K562 (cell line): ENCODE results near the gene ETV3L. TPM values are rescaled to one million over a fixed set of nuclear protein-coding genes. Genes with fewer than 3 reads are reported as not detected.

ENCODE experiments used
- BRF1 ChIP-seq: IDR thresholded peaks from 3 replicates; pipeline ENCODE4 v1.6.1; 2011; ENCODE audit warnings: borderline replicate concordance, mild to moderate bottlenecking; ENCODE audit not compliant: insufficient read length; ENCODE audit errors: extremely low read depth
- CHD4 ChIP-seq: fragments of 200-600 bp; sonication (generic); IDR thresholded peaks from 3 replicates; pipeline ENCODE4 v1.6.1; 2012; ENCODE audit warnings: low read depth, mild to moderate bottlenecking, mixed read lengths, low read length, inconsistent platforms; ENCODE audit not compliant: insufficient read depth, insufficient replicate concordance, poor library complexity, severe bottlenecking
- FOSL1 ChIP-seq: fragments of 200-800 bp; sonication (Bioruptor generic); conservative IDR thresholded peaks from 2 replicates; pipeline ENCODE4 v1.6.1; 2016; ENCODE audit warnings: missing genetic modification characterization, missing compliant biosample characterization
- GATAD2B ChIP-seq: fragments of 450-650 bp; IDR thresholded peaks from 2 replicates; pipeline ENCODE4 v1.6.1; 2017; ENCODE audit warnings: mild to moderate bottlenecking, borderline replicate concordance
- HDAC2 ChIP-seq: fragments of 450-650 bp; IDR thresholded peaks from 2 replicates; pipeline ENCODE4 v1.6.1; 2016; ENCODE audit warnings: mild to moderate bottlenecking
- IFI16 ChIP-seq: fragments of 250-450 bp; sonication (Bioruptor Pico); IDR thresholded peaks from 2 replicates; pipeline ENCODE4 v2.1.2; 2022; ENCODE audit warnings: mild to moderate bottlenecking, inconsistent platforms
- KAT7 ChIP-seq: sonication (generic); formaldehyde crosslinking; IDR thresholded peaks from 2 replicates; pipeline ENCODE4 v1.8.0; 2022; ENCODE audit warnings: missing genetic modification reagents, mild to moderate bottlenecking, borderline replicate concordance
- KLF10 ChIP-seq: fragments of 250-450 bp; sonication (Bioruptor Pico); IDR thresholded peaks from 2 replicates; pipeline ENCODE4 v1.6.1; 2021; ENCODE audit warnings: matching md5 sums
- MCM7 ChIP-seq, 2 experiments: fragments of 450-650 bp; IDR thresholded peaks; 2 replicates each; pipeline ENCODE4 v1.6.1; 2016 to 2018
- NUFIP1 ChIP-seq: fragments of 450-650 bp; IDR thresholded peaks from 2 replicates; pipeline ENCODE4 v1.6.1; 2018; ENCODE audit not compliant: partially characterized antibody
- PTBP1 ChIP-seq: fragments of 200-400 bp; formaldehyde crosslinking; IDR thresholded peaks from 2 replicates; pipeline ENCODE4 v1.6.1; 2017; ENCODE audit warnings: low read depth, low read length
- PTTG1 ChIP-seq: fragments of 450-650 bp; IDR thresholded peaks from 2 replicates; pipeline ENCODE4 v1.6.1; 2016; ENCODE audit warnings: low read depth, mild to moderate bottlenecking, missing genetic modification characterization, missing compliant biosample characterization
- SREBF2 ChIP-seq: sonication (generic); formaldehyde crosslinking; IDR thresholded peaks from 2 replicates; pipeline ENCODE4 v1.4.0; 2020; ENCODE audit warnings: mild to moderate bottlenecking, missing genetic modification reagents
- TOE1 ChIP-seq, 2 experiments: fragments of 450-650 bp in 1 of 2; sonication (generic) in 1 of 2; formaldehyde crosslinking in 1 of 2; IDR thresholded peaks; 2 replicates each; pipeline versions ENCODE4 v1.7.1 to v1.8.0; 2016 to 2022; ENCODE audit warnings: borderline replicate concordance in 2 of 2, mild to moderate bottlenecking in 2 of 2, antibody characterized with exemption in 1 of 2, inconsistent platforms in 1 of 2, low read depth in 1 of 2, missing genetic modification reagents in 1 of 2, moderate library complexity in 1 of 2
- VEZF1 ChIP-seq: fragments of 200-800 bp; sonication (Bioruptor generic); IDR thresholded peaks from 2 replicates; pipeline ENCODE4 v1.6.1; 2017; ENCODE audit warnings: missing genetic modification characterization, missing compliant biosample characterization
- ZBTB17 ChIP-seq: fragments of 450-650 bp; formaldehyde crosslinking; IDR thresholded peaks from 2 replicates; pipeline ENCODE4 v1.4.0; 2020; ENCODE audit warnings: mild to moderate bottlenecking
- ZKSCAN1 ChIP-seq: fragments of 150-350 bp; IDR thresholded peaks from 2 replicates; pipeline ENCODE4 v1.6.1; 2016; ENCODE audit warnings: low read depth, low read length
- ZNF175 ChIP-seq: fragments of 200-800 bp; sonication (Bioruptor generic); IDR thresholded peaks from 2 replicates; pipeline ENCODE4 v1.6.1; 2016; ENCODE audit warnings: low read depth, mild to moderate bottlenecking, missing genetic modification characterization, missing compliant biosample characterization
- ZNF280A ChIP-seq: fragments of 450-650 bp; IDR thresholded peaks from 2 replicates; pipeline ENCODE4 v1.6.1; 2018; ENCODE audit warnings: mild to moderate bottlenecking, low read depth; ENCODE audit not compliant: partially characterized antibody
- ZNF311 ChIP-seq: fragments of 250-450 bp; sonication (Bioruptor Pico); IDR thresholded peaks from 2 replicates; pipeline ENCODE4 v1.4.0; 2020; ENCODE audit warnings: mild to moderate bottlenecking, moderate library complexity
- polyA plus RNA-seq, 8 experiments: library from polyadenylated mRNA; depleted of rRNA in 4 of 8; stranded (reverse) in 5 of 8; unstranded in 3 of 8; fragments of >200 nt; fragmentation: Nextera tagmentation in 2 of 8; fragmentation: Illumina TruSeq in 1 of 8; extraction: Ambion mirVana in 2 of 8; extraction: Trizol in 1 of 8; gene quantifications; 2 replicates each; pipeline versions ENCODE4 v1.2.1 to v1.2.3, GENCODE V29; 2011 to 2014; ENCODE audit warnings: inconsistent platforms in 1 of 8, missing spikeins in 1 of 8
- total RNA-seq, 7 experiments: library from RNA; depleted of rRNA in 6 of 7; stranded (reverse); fragments of >200 nt in 6 of 7; fragmentation: Illumina TruSeq in 2 of 7; extraction: Trizol in 2 of 7; gene quantifications; 2 replicates each; pipeline versions ENCODE4 v1.2.1 to v1.2.3, GENCODE V29; 2011 to 2021; ENCODE audit warnings: low replicate concordance in 1 of 7
- TF ChIP-seq, protein P1 (sequence below): sonication (generic); formaldehyde crosslinking; IDR thresholded peaks from 2 replicates; pipeline ENCODE4 v1.8.0; 2022; ENCODE audit warnings: missing genetic modification reagents, mild to moderate bottlenecking, borderline replicate concordance
- TF ChIP-seq, protein P2 (sequence below): fragments of 250-450 bp; sonication (Bioruptor Pico); IDR thresholded peaks from 2 replicates; pipeline ENCODE4 v1.9.0; 2021; ENCODE audit warnings: mild to moderate bottlenecking

The ETV3L gene
- total and polyA plus RNA-seq, 9 of the 15 experiments (the other 6 are each of a cell fraction or from before 2014, with no cell fraction given), result not detected

- TF ChIP-seq TOE1 (IDR thresholded peaks at IDR 0.05; ENCODE audit: borderline replicate concordance), result no peak
- TF ChIP-seq TOE1 (CRISPR knock-in tag; IDR thresholded peaks at IDR 0.05; ENCODE audit: borderline replicate concordance, low read depth), result no peak
- no peak for TF ChIP-seq BRF1
- no peak for TF ChIP-seq CHD4
- no peak for TF ChIP-seq IFI16 (CRISPR knock-in tag)
- TF ChIP-seq GATAD2B, result peak; percentile 85; the same call in 1 of the 2 replicates
- TF ChIP-seq MCM7 (IDR thresholded peaks at IDR 0.05), result no peak
- TF ChIP-seq, protein P1, sequence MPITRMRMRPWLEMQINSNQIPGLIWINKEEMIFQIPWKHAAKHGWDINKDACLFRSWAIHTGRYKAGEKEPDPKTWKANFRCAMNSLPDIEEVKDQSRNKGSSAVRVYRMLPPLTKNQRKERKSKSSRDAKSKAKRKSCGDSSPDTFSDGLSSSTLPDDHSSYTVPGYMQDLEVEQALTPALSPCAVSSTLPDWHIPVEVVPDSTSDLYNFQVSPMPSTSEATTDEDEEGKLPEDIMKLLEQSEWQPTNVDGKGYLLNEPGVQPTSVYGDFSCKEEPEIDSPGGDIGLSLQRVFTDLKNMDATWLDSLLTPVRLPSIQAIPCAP, result no peak
- no peak for TF ChIP-seq PTTG1
- TF ChIP-seq VEZF1, result peak; percentile 95
- 0 out of 2 replicates have a peak, but pooled peaks have one; percentile 47 for TF ChIP-seq ZBTB17 (CRISPR knock-in tag)
- TF ChIP-seq NUFIP1, result no peak
- TF ChIP-seq KLF10 (CRISPR knock-in tag), result no peak
- no peak for TF ChIP-seq ZNF175
- TF ChIP-seq SREBF2 (CRISPR knock-in tag), result no peak
- 0 out of 2 replicates have a peak, but pooled peaks have one; percentile 11 for TF ChIP-seq HDAC2
- TF ChIP-seq, protein P2, sequence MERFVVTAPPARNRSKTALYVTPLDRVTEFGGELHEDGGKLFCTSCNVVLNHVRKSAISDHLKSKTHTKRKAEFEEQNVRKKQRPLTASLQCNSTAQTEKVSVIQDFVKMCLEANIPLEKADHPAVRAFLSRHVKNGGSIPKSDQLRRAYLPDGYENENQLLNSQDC (CRISPR knock-in tag), result no peak
- TF ChIP-seq ZNF280A, result no peak
- TF ChIP-seq ZKSCAN1, result no peak
- TF ChIP-seq ZNF311 (CRISPR knock-in tag), result no peak
- no peak for TF ChIP-seq FOSL1 (tag)
- 0 out of 2 replicates have a peak, but pooled peaks have one; percentile 4 for TF ChIP-seq KAT7 (CRISPR knock-in tag)
- TF ChIP-seq PTBP1, result no peak
Observed at GRCh38 chr1:157138220-157139051, 38.8 kb upstream of the ETV3L start, which contains the start of gene ETV3 (continued).
